ENCODE data around the gene SLC12A3.
"Not testable (repeated sequence)": the region's sequence is repeated elsewhere in the genome, so short reads cannot be mapped to it uniquely, and the experiment has no call there.

SLC12A3 gene

DNA sequence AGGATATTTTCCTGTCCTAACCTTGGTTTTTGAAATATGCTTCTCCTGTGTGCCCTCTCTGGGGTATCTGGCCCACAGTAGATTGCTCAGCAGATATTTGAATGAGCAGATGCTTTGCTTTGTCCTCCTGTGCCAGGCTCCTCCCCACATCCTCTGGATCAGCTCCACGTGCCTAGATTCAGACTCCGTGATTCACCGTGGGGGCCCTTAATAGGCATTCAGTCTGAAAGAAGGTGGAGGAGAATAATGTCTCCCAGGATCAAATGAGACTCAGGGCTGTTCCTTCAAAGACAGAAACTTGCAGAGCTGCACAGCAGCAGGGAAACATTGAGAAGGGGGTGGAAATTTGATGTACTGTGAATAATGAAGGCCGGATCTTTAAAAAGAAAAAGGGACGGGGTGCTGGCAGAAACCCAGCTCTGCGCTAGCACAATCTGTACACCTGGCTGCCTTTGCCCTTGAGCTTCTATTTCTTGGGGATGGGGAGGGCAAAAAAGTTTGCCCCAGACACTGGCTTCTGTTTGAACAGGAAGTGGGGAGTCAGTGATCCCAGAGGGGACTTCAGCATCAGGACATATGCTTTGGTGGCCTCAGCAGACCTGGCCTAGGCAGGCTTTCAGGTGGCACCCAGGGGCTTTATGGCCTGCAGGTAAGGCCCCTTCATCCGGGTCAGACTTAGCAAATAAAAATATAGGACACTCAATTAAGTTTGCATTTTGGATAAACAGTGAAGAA lies 15.9 kb upstream of the SLC12A3 start:
- peak; percentile 5 to 62 for DNase-seq

DNA sequence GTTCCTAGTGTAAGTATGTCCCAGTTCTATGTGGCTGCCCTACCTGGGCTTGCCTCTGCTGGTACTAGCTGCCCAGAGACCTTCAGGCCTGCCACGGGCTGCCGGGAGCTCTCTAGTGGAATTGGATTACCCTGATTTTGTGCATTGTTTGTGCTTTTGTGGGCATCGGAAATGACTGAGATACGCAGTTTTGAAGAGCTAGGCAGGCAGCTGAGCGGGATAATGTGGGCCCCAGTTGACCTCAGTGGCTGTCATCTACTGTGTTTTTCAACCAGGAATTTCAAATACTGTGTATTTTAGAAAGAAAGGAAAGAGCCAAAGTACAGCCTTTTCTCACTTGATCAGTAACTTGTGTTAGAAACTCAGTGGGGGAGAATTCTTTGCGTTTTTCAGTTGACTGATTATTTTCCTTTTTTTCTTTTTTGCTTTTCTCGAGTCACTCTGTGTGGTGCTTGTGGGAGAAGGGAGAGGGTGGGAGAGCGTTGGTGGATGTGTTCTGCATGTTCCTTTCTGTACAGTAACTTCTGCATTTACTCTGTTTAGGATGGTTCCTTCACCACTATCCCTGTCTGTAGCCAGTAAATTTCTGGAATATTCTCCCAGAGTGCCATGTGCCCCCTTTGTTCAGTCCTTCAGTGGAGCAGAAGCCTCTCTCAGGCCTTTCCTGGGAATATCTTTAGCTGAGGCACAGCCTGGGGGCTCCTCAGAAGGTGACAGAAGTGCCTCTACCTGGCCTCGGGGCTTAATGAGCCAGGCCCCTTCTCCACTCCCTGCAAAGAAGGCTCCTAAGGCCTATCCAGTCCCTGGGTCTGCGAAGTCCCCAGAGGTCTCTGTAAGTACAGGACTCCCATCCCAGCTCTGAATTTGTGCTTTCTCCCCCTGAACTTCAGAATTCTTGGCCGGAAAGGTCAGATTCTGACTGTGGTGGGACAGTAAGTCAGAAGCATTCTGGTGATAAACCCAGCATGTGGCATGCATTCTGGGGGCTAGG lies 15.0 kb upstream of the SLC12A3 start:
- no peak for DNase-seq

DNA sequence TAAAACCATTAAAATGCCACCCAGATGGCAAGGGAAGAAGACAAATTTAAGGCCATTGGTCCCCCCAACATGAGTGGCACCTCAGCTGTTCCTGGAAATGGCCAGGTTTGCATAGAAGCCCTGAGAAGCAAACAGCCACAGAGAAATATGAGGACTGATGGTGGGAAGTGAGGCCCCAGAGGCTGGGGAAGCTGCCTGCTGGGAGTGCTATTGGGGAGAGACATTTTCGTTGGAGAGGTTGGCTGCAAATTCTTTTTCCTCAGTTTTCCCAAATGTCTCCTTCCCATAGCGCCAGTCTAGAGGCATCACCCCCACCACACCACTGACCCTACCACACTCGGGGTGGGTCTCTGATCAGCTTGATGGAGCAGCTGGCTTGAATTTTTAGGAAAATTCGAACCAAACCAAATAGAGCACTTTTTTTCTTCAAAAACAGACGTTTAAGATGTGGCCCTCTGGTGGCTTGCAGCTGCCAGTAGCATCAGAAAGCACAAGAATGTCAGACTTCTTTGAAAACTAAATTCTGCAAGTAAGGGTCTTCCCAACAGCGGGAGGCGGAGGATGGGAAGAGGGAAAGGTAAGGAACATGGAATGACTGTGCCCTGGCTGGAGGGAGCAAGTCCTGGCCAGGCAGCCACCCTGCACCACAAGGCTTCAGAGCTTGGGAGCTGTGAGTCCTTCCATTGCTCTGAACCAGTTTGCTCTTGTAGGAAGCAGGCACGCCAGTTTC lies 13.2 kb upstream of the SLC12A3 start:
- no peak for DNase-seq

DNA sequence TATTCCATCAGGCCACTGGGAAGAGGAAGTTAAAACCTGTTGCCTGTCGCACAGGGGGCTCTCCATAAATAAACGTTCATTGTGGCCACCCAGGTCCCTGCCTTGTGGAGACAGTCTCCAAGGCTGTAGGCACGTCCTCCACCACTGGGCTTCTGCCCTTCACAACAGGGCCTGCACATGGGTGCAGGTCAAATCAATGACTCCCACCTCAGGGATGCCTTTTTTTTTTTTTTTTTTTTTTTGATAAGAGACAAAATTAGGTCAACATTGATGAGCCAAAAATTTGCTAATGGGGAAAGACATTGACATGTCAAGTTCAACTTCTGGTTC lies 12.6 kb upstream of the SLC12A3 start:
- DNase-seq = no peak

DNA sequence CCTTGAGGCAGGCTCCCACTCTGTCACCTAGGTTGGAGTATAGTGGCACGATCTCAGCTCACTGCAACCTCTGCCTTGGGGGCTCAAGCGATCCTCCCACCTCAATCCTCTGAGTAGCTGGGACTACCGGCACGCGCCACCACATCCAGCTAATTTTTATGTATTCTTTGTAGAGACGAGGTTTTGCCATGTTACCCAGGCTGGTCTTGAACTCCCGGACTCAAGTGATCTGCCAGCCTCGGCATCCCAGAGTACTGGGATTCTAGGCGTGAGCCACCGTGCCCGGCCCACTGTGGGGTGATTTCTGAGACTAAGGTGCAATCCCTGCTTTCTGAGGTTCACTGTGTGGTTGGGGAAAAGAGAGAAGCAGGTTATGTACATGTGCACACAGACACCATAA lies 12.0 kb upstream of the SLC12A3 start:
- DNase-seq = no peak

DNA sequence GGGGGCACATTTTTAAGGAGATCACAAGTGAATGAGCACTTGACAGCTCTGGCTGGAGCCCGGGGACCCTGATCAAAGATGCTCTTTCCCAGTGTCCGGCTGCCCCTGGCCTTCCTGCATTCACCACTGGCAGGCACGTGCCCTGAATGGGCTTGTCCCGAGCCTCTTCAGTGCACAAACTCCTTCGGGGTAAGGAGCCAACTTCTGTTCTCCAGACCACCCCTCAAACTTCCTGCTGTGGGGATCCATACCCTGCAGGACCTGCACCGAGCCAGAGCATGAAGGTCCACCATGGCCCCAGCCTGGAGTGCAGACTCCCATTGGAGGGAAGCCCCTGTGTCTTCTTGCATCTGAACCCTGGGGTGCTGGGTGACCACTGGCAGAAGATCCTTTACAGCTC lies 9.8 kb upstream of the SLC12A3 start:
- no peak for DNase-seq

DNA sequence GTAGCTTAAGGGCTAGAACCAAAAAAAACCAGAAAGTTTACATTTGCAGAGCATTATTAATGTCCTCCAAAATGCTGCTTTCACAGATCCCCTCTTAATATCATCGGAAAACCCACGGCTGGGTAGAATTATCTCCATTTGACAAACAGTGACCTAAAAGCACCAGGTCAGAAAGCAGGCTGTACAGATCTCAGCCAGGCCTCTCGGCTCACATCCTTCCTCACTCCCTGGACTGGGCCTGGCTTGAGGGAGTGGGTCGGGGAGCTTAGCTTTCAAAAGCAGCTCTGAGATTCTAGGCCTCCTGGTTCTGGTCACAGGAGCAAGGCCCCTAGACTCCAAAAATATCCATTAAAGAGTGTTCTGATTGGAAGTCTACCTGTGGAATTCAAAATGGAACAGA lies 9.1 kb upstream of the SLC12A3 start:
- no peak for DNase-seq

DNA sequence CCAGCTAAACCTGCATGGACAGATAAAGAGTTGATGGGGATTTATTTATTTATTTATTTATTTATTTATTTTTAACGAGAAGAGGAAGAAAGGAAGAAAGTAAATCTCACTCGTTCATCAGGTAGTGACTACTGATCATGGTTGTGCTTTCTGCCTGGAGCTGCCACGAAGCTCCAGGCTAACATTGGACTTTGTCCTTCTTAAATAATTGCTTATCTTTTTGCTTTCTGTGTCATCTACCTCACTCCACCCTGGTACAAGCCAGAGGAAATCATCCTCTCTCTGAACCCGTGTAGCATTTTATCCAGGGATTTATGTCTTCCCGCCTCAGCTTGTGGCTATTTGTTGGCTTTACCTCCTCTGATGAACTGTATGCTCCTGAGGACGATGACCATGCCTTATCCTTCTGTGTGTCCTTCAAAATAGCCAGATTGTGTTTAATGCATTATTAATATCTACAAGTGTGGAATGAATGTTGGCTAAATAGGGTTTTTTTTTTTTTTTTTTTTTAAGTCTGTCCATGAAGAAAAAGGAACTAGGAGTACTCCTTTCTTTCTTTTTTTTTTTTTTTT lies 8.0 kb upstream of the SLC12A3 start:
- no peak for DNase-seq

DNA sequence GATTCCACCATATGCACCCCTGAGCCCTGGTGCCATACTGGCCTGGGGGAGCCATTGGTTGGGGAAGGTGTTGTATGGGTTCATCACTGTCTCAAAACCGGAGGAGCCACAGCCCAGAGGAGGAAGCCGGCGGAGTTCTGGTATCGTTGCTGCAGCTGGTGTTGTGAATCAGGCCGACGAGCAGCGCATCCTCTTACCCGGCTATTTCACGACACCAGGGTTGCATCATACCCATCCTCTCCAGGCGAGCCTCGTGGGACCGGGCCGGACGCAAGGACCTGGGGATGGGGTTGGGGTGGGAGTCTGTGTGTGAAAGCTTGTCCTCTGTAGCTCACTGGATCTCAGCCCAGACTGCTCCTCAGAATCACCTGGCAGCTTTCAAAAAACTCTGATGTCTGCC lies 6.6 kb upstream of the SLC12A3 start:
- DNase-seq = no peak

DNA sequence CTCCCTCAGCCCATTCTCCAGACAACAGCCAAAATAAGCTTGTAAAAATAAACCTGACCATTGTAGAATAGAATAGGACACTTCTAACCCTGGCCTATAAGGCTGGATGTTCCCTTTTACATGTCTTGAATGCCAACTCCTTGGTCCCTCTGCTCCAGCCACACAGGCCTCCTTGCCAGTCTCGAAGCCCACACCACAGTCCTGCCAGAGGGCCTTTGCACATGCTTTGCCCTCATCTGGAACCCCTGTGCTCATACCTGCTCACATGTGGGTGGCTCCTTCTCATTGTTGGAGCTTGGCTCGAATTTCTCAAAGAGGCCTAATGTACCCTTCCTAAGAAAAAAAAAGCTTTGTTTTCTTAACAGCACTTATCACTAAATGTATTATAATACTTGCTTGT lies 5.4 kb upstream of the SLC12A3 start:
- no peak for DNase-seq

DNA sequence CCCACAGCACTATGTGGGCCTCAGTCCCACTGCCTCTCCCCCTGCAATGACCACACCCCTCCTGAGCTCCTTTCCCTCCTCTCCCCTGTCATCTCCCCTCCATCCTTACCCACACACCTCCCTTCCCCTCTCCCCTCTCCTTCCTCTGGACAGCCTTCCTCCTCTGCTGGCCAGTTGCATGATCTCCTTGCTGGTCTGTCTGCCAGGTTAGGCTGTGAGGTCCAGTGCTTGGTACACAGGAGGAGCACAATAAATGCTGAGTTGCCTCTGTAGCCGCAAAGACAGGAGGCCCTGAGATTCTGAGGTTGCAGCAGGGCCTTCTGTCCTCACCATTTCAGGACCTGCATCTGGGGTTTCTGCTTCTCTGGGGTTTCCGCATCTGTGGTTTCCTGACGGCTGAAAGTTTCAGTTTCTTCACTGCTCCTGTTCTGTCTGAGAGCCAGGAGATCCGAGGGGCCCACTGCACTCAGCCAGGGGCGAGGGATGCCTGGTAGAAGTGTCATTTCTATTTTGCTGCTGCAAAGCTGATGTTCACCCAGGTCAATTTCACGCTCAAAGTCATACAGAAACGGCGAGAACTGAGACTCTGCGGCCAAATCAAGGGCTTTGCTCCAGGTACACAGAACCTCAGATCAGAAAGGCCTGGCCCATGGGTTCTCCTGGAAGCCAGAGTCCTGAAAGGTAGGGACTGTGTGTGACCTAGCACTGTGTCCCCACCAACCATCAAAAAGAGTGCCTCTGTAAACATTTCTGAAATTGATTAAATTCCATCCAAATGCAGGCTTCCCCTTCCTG lies 4.6 kb upstream of the SLC12A3 start:
- no peak for DNase-seq

DNA sequence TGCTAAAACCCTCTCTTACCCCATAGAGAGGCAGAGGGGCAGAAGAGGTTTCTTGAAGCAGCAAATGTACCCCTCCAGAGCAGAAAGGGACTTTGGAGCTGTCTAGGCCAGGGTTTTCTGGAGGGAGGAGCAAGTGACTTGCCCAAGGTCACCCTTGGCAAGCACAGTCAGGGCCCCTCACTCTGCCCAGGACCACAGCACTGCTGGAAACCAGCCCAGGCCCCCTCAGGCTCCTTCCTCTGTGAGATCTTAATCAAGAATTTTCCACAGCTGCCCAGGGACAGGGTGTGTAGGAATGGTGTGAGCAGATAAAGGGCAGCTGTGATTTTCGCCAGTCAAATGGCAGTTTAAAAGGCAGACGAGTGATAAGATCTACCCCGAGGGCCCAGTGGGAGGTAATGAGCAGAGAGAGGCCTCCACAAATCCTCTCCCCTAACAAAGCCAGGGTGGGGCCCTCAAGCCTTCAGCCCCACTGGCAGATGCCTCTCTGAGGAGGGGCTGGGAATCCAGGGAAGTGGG lies 3.9 kb upstream of the SLC12A3 start:
- DNase-seq = no peak

DNA sequence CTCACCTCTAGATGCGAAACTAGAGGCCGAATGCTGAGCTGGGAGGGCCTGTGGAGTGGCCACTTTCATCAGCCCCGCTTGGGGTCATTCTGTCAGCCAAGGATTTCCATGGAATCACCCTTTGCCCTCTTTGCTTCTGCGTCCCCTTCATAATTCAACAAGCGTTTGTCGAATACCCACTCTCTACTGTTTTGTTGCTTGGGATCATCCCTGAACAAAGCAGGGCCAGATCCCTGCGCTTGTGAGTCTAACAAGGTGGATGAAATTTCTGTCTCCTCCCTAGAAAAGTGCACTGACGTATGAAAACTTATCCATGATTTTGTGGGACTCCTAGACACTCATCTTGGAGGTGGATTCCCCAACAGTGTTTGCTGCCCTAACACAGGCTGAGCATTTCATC lies 3.3 kb upstream of the SLC12A3 start:
- DNase-seq = no peak

DNA sequence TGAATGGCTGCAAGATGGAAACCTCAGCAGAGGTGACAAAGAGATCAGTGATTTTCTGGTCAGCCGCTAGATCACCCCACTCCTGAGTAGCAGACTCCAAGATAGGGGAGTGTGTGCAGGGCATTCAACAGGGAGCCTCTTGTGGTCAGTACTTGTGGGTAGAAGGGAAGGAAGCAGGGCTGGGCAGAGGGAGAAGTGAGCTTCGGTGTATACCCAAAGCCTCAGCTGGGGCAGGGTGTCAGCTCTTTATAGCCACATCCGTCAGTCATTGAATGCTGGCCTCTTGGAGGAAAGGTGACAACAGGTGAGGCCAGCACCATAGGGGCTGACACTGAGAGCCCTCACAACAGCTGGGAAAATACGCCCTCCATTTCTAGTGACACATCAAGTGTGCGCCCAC lies 2.2 kb upstream of the SLC12A3 start:
- DNase-seq = no peak

DNA sequence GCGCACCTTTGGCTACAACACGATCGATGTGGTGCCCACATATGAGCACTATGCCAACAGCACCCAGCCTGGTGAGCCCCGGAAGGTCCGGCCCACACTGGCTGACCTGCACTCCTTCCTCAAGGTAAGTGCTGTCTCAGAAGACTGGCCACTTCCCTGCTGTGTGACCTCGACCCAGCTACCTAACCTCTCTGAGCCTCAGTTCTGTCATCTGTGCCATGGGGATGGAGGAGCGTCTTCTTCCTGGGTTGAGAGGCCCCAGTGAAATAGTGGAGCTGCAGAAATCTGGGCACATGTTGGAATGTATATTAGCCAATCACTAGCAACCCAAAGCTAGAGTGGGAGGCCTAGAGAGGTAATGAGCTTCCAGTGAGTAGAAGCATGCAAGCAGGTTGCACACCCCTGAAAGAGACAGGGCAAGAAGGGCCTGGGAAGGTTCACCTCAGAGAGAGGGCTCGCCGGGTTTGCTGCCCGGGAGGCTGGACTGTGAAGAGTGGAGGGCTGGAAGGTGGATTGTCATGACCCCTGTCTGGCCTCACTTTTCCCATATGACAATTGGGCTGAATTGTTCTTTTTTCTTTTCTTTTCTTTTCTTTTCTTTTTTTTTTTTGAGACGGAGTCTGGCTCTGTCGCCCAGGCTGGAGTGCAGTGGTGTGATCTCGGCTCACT lies 521 bp downstream of the SLC12A3 start:
- DNase-seq = no peak

DNA sequence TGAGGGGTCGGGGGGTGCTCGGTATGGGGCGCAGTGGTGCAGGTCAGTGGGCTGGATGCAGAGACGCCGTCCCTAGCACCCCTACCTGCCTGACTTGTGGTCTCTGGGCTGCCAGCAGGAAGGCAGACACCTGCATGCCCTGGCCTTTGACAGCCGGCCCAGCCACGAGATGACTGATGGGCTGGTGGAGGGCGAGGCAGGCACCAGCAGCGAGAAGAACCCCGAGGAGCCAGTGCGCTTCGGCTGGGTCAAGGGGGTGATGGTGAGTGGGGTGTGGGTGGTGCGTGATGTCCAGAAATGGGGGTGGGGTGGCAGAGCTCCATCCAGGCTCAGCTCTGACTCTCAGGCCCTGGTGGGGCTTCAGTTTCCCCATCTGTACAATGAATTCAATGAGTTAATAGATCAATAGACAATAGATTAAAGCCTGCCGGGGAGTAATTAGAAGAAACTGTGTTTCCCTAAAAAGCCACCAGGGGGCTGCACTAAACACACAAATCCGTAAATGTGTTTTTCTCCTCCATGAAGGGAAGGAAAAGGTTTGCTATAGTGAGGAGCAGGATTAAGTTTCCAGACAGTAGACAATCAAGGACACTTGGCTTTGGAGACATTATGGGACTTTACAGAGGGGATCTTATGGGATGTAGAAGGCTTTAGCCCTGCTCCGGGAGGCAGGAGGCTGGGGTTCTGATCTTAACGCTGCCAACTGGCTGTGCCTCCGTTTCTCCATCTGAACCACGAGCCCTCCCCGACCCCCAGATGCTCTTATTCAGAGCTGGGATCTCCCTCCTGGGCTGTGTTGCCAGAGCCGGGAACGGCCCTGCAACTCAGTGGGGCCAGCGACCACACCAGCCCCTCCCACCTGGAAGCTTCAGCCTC lies 2.2 kb downstream of the SLC12A3 start:
- DNase-seq = peak; percentile 15 to 21

DNA sequence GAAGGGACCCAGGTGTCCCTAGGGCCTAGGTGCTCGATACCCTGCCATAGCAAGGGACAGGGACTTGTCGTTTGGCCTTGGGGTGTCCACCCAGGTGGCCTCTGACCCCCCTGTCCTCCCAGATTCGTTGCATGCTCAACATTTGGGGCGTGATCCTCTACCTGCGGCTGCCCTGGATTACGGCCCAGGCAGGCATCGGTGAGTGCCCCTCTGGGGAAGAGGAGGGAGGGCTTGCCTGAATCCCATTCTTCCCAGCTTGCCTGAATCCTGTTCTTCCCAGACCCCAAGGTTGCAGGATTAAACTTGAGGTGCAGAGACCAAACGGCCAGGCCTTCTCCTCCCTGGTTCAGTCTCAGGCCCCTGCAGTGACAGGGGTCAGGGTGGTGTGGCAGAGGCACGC lies 3.2 kb downstream of the SLC12A3 start:
- DNase-seq = no peak

DNA sequence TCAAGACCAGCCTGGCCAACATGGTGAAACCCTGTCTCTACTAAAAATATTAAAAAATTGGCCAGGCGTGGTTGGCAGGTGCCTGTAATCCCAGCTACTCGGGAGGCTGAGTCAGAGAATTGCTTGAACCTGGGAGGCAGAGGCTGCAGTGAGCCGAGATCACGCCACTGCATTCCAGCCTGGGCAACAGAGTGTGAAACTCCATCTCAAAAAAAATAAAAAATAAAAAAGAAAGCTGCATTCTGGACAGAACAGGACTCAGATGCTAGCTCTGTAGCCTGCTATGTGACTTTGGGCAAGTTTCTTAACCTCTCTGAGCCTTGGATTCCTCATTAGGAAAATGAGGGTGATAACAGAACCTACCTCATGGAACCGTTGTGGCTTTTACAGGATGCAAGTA lies 3.8 kb downstream of the SLC12A3 start:
- not testable (repeated sequence) for DNase-seq

DNA sequence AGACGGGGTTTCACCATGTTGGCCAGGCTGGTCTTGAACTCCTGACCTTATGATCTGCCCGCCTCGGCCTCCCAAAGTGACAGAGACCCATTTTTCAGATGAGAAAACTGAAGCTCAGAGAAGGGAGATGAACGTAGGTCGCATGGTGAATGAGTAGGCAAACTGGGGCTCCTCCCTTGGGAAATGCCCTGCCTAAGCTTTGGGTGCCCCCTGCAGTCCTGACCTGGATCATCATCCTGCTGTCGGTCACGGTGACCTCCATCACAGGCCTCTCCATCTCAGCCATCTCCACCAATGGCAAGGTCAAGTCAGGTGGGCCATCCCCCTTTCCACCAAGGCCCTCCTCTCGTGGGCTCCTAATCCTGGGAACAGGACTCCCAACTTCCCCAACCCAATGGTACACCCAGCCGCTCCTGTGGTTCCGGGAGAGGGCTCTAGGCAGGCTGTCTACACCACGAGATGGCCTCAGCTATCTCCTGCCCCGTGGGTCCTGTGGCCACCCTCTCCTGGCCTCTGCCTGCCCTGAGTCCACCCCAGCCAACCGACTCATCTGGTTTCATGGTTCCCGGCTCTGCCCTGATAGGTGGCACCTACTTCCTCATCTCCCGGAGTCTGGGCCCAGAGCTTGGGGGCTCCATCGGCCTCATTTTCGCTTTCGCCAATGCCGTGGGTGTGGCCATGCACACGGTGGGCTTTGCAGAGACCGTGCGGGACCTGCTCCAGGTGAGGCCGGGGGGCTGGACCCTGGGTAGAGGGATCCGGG lies 4.7 kb downstream of the SLC12A3 start:
- DNase-seq = no peak
